Bronchial epithelial cell (primary cell): ENCODE measurements around the gene RAMACL. TPM values are rescaled to one million over a fixed set of nuclear protein-coding genes. Genes with fewer than 3 reads are reported as not detected.

Source experiments
- DNase-seq: peaks from one replicate; pipeline ENCODE4 v3.0.0-alpha.2; 2010; ENCODE audit warnings: low read depth
- FAIRE-seq: peaks from 2 replicates; lab custom pipeline; 2011; peaks lifted over from hg19 to GRCh38; lab: Jason Lieb, UNC
- H3K27me3 ChIP-seq: 2 replicates; pipeline ENCODE4 v1.5.1; 2011; ENCODE audit warnings: low read length; ENCODE audit not compliant: control insufficient read depth, insufficient read depth
- H3K36me3 ChIP-seq: 2 replicates; pipeline ENCODE4 v1.5.1; 2011; ENCODE audit warnings: low read length; ENCODE audit not compliant: control insufficient read depth, insufficient read depth
- H3K4me3 ChIP-seq: 2 replicates; pipeline ENCODE4 v1.5.1; 2011; ENCODE audit warnings: mild to moderate bottlenecking, low read depth, low read length, control low read depth
- total RNA-seq: library from RNA; depleted of rRNA; stranded (reverse); fragments of >200 nt; gene quantifications from 2 replicates; pipeline ENCODE4 v1.2.1, GENCODE V29; 2014
- TF ChIP-seq, protein P1 (sequence below): IDR thresholded peaks from 2 replicates; pipeline ENCODE4 v1.5.1; 2011; ENCODE audit warnings: mild to moderate bottlenecking, moderate library complexity, low read length, control low read depth, inconsistent platforms; ENCODE audit not compliant: insufficient read depth, severe bottlenecking

The RAMACL gene
- total RNA-seq, 1 donor from 2014 or later, result 1.6 TPM

GRCh38 chr6:166551754-166552495 lies 34.6 kb downstream of the RAMACL start:
- DNase-seq (no peak), FAIRE-seq (no peak)
- Histone ChIP-seq H3K27me3 (no peaks in the 10 kb centered on the region), H3K36me3 (no peaks in the 10 kb centered on the region), H3K4me3 (no peak overlapping the region)
- TF ChIP-seq, protein P1, sequence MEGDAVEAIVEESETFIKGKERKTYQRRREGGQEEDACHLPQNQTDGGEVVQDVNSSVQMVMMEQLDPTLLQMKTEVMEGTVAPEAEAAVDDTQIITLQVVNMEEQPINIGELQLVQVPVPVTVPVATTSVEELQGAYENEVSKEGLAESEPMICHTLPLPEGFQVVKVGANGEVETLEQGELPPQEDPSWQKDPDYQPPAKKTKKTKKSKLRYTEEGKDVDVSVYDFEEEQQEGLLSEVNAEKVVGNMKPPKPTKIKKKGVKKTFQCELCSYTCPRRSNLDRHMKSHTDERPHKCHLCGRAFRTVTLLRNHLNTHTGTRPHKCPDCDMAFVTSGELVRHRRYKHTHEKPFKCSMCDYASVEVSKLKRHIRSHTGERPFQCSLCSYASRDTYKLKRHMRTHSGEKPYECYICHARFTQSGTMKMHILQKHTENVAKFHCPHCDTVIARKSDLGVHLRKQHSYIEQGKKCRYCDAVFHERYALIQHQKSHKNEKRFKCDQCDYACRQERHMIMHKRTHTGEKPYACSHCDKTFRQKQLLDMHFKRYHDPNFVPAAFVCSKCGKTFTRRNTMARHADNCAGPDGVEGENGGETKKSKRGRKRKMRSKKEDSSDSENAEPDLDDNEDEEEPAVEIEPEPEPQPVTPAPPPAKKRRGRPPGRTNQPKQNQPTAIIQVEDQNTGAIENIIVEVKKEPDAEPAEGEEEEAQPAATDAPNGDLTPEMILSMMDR, result no peak

- Histone ChIP-seq H3K36me3 (no peaks in the 10 kb centered on the region), H3K27me3 (no peaks in the 10 kb centered on the region), H3K4me3 (no peak overlapping the region)
- TF ChIP-seq, protein P1, result no peak
- FAIRE-seq (no peak), DNase-seq (no peak)
Observed at GRCh38 chr6:166546653-166547052, 39.8 kb downstream of the RAMACL start.

DNA sequence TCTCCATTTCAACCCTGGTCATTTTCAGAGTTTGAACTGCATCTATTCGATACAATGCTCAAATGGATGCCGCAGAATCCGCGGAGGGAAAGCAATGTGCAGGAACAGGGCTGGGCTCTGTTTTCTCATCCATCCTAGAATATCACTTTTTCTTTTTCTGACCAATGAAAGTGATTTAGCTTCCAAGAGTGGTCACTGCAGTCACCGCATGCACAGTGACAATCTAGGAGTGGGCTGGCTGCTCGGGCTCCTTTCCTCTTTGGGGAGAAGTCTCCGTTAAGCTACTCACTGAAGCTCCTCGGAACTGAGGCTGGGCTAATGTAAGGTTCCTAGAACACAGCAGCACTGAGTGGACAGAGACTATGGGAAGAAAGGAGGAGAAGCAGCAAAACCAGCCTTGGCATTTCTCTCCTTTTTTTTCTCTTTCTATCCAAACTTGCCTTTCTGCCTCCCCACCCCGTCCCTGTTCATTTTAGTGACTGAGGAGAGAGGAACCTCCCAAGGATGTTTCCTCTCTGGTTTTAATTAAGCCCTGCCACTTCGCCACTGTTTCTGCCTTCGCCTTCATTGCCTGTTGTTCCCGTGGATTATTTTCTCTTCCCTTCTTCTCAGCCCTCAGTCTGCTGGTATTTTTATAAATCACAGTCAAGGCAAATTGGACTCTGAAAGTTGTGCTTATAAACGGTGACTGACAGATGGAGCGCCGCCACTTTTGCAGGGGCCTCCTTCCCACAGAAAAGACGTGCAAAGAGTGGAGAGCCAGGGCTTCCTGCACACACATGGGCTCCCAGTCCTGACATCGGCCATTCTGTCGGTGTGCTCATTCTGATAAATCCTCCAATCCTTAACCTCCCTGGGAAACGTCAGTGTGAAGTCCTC lies 41.1 kb downstream of the RAMACL start:
- H3K36me3 ChIP-seq, result no peaks in the 10 kb centered on the region
- TF ChIP-seq, protein P1, result no peak
- no peak for FAIRE-seq
- no peak overlapping the region for H3K4me3 ChIP-seq
- H3K27me3 ChIP-seq, result no peaks in the 10 kb centered on the region
- no peak for DNase-seq

GRCh38 chr6:166544296-166544605 lies 42.2 kb downstream of the RAMACL start:
- TF ChIP-seq, protein P1, result no peak
- H3K4me3 ChIP-seq, result no peak overlapping the region
- FAIRE-seq, result no peak
- no peaks in the 10 kb centered on the region for H3K36me3 ChIP-seq
- DNase-seq, result no peak
- no peaks in the 10 kb centered on the region for H3K27me3 ChIP-seq

GRCh38 chr6:166543603-166544295 lies 42.7 kb downstream of the RAMACL start:
- TF ChIP-seq, protein P1, result no peak
- H3K27me3 ChIP-seq, result no peaks in the 10 kb centered on the region
- no peak for FAIRE-seq
- no peak overlapping the region for H3K4me3 ChIP-seq
- no peak for DNase-seq
- no peaks in the 10 kb centered on the region for H3K36me3 ChIP-seq
